Measurements from ENCODE around the gene CABLES2. TPM values are rescaled to one million over a fixed set of nuclear protein-coding genes. Genes with fewer than 3 reads are reported as not detected.

The CABLES2 gene
- total and polyA plus RNA-seq, 4 donors: 0.92 to 3.2 (median 2.0) TPM

- H3K27ac ChIP-seq (ENCODE audit: low read depth in 1 of 2, low read length in 2 of 2): no peak overlapping the region
- no peak overlapping the region for H3K4me3 ChIP-seq (ENCODE audit: low read depth in 1 of 3, low read length in 3 of 3)
- no peaks in the 10 kb centered on the region for H3K9me3 ChIP-seq (ENCODE audit: control insufficient read depth in 4 of 4, low read length in 3 of 4)
- H3K36me3 ChIP-seq (ENCODE audit: control insufficient read depth in 4 of 4, insufficient read depth in 3 of 4, low read depth in 1 of 4, low read length in 3 of 4): no peaks in the 10 kb centered on the region
- H3K4me1 ChIP-seq (ENCODE audit: control insufficient read depth in 4 of 4, insufficient read depth in 4 of 4, low read length in 3 of 4): peaks cover 2 to 18% (median 5%) of the 10 kb centered on the region in 4 donors
- no peak for DNase-seq (ENCODE audit: low spot score)
- no peak for TF ChIP-seq TAF1 (conservative IDR thresholded peaks at IDR 0.05)
- TF ChIP-seq ZBTB33 (IDR thresholded peaks at IDR 0.05): no peak
- TF ChIP-seq GABPA (IDR thresholded peaks at IDR 0.05 in 1 of 2, conservative IDR thresholded peaks at IDR 0.05 in 1 of 2): no peak
- TF ChIP-seq REST (IDR thresholded peaks at IDR 0.05): no peak
- TF ChIP-seq RAD21 (IDR thresholded peaks at IDR 0.05): no peak
- 78% methylated on average over 22 of the region's 22 CpGs for WGBS
- H3K27me3 ChIP-seq (ENCODE audit: control insufficient read depth in 4 of 4, insufficient read depth in 4 of 4, low read length in 3 of 4): no peaks in the 10 kb centered on the region
- no peak overlapping the region for H3K9ac ChIP-seq (ENCODE audit: low read depth in 1 of 2, low read length in 2 of 2)
Measured at GRCh38 chr20:62412194-62413024, 5.3 kb upstream of the CABLES2 start.

GRCh38 chr20:62411479-62412193, 4.6 kb upstream of the CABLES2 start:
- no peaks in the 10 kb centered on the region for H3K9me3 ChIP-seq (ENCODE audit: control insufficient read depth in 4 of 4, low read length in 3 of 4)
- no peak overlapping the region for H3K4me3 ChIP-seq (ENCODE audit: low read depth in 1 of 3, low read length in 3 of 3)
- WGBS: 69% methylated on average over 24 of the region's 24 CpGs
- no peaks in the 10 kb centered on the region for H3K27me3 ChIP-seq (ENCODE audit: control insufficient read depth in 4 of 4, insufficient read depth in 4 of 4, low read length in 3 of 4)
- DNase-seq (ENCODE audit: low spot score): no peak
- TF ChIP-seq TAF1 (conservative IDR thresholded peaks at IDR 0.05) (no peak), FOXA2 (IDR thresholded peaks at IDR 0.05) (no peak), GABPA (IDR thresholded peaks at IDR 0.05 in 1 of 2, conservative IDR thresholded peaks at IDR 0.05 in 1 of 2) (no peak), REST (IDR thresholded peaks at IDR 0.05) (no peak), SP1 (IDR thresholded peaks at IDR 0.05) (no peak), MAX (IDR thresholded peaks at IDR 0.05) (no peak), ZBTB33 (IDR thresholded peaks at IDR 0.05) (no peak), FOXA1 (IDR thresholded peaks at IDR 0.05) (no peak), HNF4G (IDR thresholded peaks at IDR 0.05) (no peak), YY1 (IDR thresholded peaks at IDR 0.05) (no peak), RAD21 (IDR thresholded peaks at IDR 0.05) (no peak), EGR1 (IDR thresholded peaks at IDR 0.05; ENCODE audit: low read depth in 2 of 2) (no peak)
- H3K27ac ChIP-seq (ENCODE audit: low read depth in 1 of 2, low read length in 2 of 2): no peak overlapping the region
- no peaks in the 10 kb centered on the region for H3K36me3 ChIP-seq (ENCODE audit: control insufficient read depth in 4 of 4, insufficient read depth in 3 of 4, low read depth in 1 of 4, low read length in 3 of 4)
- no peak overlapping the region for H3K9ac ChIP-seq (ENCODE audit: low read depth in 1 of 2, low read length in 2 of 2)
- peaks cover 3 to 21% (median 6%) of the 10 kb centered on the region in 4 donors for H3K4me1 ChIP-seq (ENCODE audit: control insufficient read depth in 4 of 4, insufficient read depth in 4 of 4, low read length in 3 of 4)

Data from liver (tissue), 9 donors.